Adrenal gland (tissue), 5 donors: ENCODE data around the gene FREM3.

Experiments
- POLR2A ChIP-seq, 2 donors: fragments of 450-650 bp; IDR thresholded peaks; one replicate each; pipeline ENCODE4 v1.6.1; 2017; ENCODE audit warnings: antibody characterized with exemption in 2 of 2, mild to moderate bottlenecking in 2 of 2, moderate library complexity in 1 of 2
- TF ChIP-seq, protein P1 (sequence below), 6 experiments: fragments of 450-650 bp in 4 of 6; fragments of 200-600 bp in 2 of 6; sonication (generic) in 1 of 6; IDR thresholded peaks; 1 replicate in 5 of 6; 2 replicates in 1 of 6; pipeline versions ENCODE4 v1.5.1 to v1.8.0; 2016 to 2021; ENCODE audit warnings: antibody characterized with exemption in 6 of 6, mild to moderate bottlenecking in 2 of 6, moderate library complexity in 1 of 6
- donor health status: DM: no; HTN: no; CAD: no.

DNA sequence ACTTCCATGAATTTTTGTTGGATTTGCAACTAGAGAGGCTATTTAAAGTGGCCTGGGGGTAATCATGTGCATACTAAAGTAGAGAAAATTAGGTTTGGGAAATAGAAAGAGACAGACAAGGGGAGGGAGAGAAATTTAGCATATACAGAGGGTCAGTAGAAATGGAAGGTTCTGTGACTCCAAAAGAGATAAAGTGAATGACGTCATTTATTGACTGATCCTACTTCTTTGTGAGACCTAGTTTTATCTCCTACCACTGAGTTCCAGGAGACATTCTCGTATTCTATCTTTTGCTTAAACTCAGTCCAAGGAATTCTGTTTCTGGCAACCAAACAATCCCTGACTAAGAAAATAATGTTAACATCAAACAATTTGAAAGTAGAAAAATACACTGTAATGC lies 42.4 kb upstream of the FREM3 start:
- TF ChIP-seq, protein P1, sequence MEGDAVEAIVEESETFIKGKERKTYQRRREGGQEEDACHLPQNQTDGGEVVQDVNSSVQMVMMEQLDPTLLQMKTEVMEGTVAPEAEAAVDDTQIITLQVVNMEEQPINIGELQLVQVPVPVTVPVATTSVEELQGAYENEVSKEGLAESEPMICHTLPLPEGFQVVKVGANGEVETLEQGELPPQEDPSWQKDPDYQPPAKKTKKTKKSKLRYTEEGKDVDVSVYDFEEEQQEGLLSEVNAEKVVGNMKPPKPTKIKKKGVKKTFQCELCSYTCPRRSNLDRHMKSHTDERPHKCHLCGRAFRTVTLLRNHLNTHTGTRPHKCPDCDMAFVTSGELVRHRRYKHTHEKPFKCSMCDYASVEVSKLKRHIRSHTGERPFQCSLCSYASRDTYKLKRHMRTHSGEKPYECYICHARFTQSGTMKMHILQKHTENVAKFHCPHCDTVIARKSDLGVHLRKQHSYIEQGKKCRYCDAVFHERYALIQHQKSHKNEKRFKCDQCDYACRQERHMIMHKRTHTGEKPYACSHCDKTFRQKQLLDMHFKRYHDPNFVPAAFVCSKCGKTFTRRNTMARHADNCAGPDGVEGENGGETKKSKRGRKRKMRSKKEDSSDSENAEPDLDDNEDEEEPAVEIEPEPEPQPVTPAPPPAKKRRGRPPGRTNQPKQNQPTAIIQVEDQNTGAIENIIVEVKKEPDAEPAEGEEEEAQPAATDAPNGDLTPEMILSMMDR (IDR thresholded peaks at IDR 0.05): no peak
- no peak for TF ChIP-seq POLR2A (IDR thresholded peaks at IDR 0.05)
